Dendritic cell treated with granulocyte-macrophage colony-stimulating factor and Interleukin-4, amounts not matched to agents 40 ng/mL and 50 ng/mL, for 4 days (primary cell): ENCODE results near the gene MOGAT2.

ENCODE experiments used
- H3K27ac Mint-ChIP-seq: one replicate; pipeline ENCODE4 v1.8.0; 2022; ENCODE audit warnings: mild to moderate bottlenecking, mixed read lengths
- H3K27me3 Mint-ChIP-seq: one replicate; pipeline ENCODE4 v1.8.0; 2022; ENCODE audit warnings: mild to moderate bottlenecking, mixed read lengths
- H3K36me3 Mint-ChIP-seq: one replicate; pipeline ENCODE4 v1.8.0; 2022; ENCODE audit warnings: low read depth, mixed read lengths
- H3K4me1 Mint-ChIP-seq: one replicate; pipeline ENCODE4 v1.8.0; 2022; ENCODE audit warnings: low read depth, mixed read lengths
- H3K4me3 Mint-ChIP-seq: one replicate; pipeline ENCODE4 v1.8.0; 2022; ENCODE audit warnings: mild to moderate bottlenecking, moderate library complexity, mixed read lengths
- H3K9me3 Mint-ChIP-seq: one replicate; pipeline ENCODE4 v1.8.0; 2022; ENCODE audit warnings: mixed read lengths
- intact Hi-C: fragments of 100-400 bp; cut with micrococcal nuclease; formaldehyde crosslinking; loops from one replicate; pipeline ENCODE4 v1.15.0; 2022

Gene MOGAT2

GRCh38 chr11:75771646-75772410 is 54.2 kb downstream of the MOGAT2 start:
- H3K9me3 Mint-ChIP-seq: no peaks in the 10 kb centered on the region
- intact Hi-C loops: no loop called here
- H3K36me3 Mint-ChIP-seq: no peaks in the 10 kb centered on the region
- H3K27ac Mint-ChIP-seq: peak overlapping the region; percentile 51
- no peak overlapping the region for H3K4me3 Mint-ChIP-seq
- H3K4me1 Mint-ChIP-seq: peaks cover 88% of the 10 kb centered on the region
- H3K27me3 Mint-ChIP-seq: peaks cover 28% of the 10 kb centered on the region

DNA sequence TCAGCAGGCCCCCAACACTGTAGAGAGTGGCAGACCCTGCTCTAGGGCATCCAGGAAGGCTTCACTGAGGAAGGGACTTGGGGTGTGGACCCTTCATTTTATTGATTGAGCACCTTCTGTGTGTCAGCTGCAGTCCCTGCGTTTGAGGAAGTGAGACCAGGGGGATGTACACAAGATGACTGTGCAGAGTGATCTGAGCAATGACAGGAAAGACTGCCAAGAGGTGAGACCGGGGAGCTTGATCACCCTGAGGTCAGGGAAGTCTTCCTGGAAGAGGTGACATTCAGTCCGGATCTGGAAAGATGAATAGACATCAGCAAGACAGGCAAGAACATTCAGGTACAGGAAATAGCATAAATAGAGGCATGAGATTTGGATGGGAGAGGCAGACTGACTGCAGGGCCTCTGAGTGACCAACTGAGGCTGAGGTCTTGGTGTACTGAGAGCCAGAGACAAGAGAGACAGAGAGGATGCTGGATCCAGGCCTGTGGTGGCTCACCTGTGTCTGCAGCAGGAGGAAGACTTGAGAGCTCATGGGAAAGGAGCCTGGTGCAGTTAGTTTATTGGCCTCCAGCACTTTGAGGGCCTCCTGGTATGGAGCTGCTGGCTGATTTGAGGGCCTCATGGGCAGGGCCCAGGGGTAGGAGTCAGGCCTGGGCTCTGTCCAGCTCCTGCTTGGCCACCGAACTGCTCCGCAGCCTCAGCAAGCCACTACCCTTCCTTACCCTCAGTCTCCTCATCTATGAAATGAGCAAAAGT is 56.1 kb downstream of the MOGAT2 start:
- peak overlapping the region; percentile 51 for H3K27ac Mint-ChIP-seq

DNA sequence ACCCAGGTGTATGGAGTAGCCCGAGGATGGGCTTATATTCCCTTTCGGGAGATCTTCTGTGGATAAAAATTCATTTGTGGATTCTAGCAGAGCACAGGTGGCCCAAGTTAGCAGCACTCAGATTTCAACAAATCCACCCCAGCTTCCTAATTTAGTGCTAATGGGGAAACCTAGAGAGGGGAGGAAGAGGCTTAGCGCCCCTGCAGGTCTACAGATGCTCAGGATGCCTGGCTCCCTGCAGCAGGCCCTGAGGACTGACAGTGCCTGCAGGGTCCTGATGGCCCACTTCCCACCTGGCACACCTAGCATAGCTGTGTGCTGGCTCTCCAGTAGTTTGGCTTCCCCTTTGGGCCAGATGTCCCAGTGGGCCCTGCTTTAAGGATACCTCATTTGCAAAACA is 57.4 kb downstream of the MOGAT2 start:
- no peaks in the 10 kb centered on the region for H3K9me3 Mint-ChIP-seq
- H3K4me1 Mint-ChIP-seq: peaks cover 91% of the 10 kb centered on the region

More for the DNA sequence above, 56.1 kb downstream of the MOGAT2 start:
- no peaks in the 10 kb centered on the region for H3K9me3 Mint-ChIP-seq
- intact Hi-C loops: no loop called here
- H3K4me3 Mint-ChIP-seq: no peak overlapping the region
- peaks cover 91% of the 10 kb centered on the region for H3K4me1 Mint-ChIP-seq
- H3K36me3 Mint-ChIP-seq: no peaks in the 10 kb centered on the region
- peaks cover 15% of the 10 kb centered on the region for H3K27me3 Mint-ChIP-seq

DNA sequence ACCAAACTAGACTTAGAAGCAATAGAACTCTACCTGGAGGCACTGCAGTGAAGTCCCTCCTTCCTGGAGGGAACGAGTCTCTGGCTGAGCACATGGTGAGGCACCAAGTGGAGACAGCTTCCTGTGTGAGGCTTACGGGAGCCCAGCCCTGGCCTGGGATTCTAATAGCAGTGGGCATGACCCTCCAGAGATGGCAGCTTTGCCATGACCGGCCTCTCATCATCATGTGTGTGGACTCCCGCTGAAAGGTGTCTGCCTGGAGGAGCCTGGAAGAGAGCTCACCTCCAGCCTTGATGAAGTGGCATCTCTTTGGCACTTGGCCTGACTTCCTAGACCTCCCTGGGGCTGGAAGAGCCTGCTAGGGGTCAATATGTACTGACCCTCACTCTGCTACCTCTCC is 58.9 kb downstream of the MOGAT2 start:
- Mint-ChIP-seq H3K9me3 (no peaks in the 10 kb centered on the region), H3K27me3 (peaks cover 18% of the 10 kb centered on the region), H3K27ac (peak overlapping the region; percentile 65), H3K4me3 (no peak overlapping the region), H3K36me3 (no peaks in the 10 kb centered on the region), H3K4me1 (peaks cover 79% of the 10 kb centered on the region)
- intact Hi-C loops: no loop called here

More for the DNA sequence above, 57.4 kb downstream of the MOGAT2 start:
- H3K4me3 Mint-ChIP-seq: no peak overlapping the region
- no peaks in the 10 kb centered on the region for H3K36me3 Mint-ChIP-seq
- intact Hi-C loops: no loop called here
- H3K27me3 Mint-ChIP-seq: peaks cover 17% of the 10 kb centered on the region
- peak overlapping the region; percentile 65 for H3K27ac Mint-ChIP-seq

DNA sequence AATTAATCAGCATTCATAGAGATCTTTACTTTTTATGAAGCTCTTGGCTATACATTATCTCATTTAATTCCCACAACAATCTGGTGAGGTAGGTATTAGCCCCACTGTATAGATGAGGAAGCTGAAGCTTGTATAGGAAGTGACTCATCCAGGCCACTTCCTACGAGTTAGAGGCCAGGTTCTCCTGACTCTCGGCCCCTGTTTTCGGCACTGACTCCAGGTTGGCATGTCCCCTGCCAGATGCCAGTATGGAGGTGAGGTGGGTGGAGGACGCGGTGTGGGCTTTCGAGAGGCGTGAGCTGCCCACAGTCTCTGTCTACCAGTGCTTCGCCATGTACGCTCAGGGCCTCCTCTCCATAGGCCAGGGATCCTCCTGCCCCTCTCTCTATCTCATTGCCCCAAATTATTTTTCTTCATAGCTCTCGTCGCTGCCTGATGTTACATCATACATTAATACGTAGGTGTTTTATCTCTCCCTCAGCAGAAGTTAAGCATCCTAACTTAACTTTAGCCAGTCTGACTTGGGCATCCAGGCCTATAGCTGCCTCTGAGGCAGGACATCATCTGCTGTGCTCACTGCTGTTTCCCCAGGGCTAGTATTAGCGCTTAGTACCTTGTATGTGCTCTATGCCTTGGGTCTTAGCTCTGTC is 59.9 kb downstream of the MOGAT2 start:
- Mint-ChIP-seq H3K9me3 (no peaks in the 10 kb centered on the region), H3K4me3 (no peak overlapping the region), H3K27me3 (peaks cover 18% of the 10 kb centered on the region), H3K36me3 (no peaks in the 10 kb centered on the region), H3K27ac (peak overlapping the region; percentile 56), H3K4me1 (peaks cover 69% of the 10 kb centered on the region)
- intact Hi-C loops: no loop called here

DNA sequence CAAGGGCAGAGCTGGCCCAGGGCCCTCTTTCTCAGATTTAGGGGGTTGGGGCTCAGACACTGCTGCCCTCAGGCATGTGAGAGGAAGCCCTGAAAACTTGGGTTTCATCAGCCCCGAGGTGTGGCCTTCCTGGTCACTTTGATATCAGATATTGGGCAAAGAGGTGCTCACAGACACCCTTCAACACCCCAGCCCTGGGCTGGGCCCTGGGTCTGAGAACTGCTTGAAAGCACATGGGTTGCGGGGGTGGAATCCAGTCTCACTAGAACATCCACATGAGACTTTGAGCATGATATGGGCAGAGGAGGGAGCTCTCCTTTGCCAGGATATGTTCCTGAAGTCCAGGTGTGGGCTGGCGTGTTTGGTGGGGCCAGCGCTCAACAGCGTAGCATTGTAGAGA is 61.3 kb downstream of the MOGAT2 start:
- Mint-ChIP-seq H3K4me3 (no peak overlapping the region), H3K36me3 (no peaks in the 10 kb centered on the region), H3K27me3 (peaks cover 18% of the 10 kb centered on the region), H3K9me3 (no peaks in the 10 kb centered on the region), H3K27ac (no peak overlapping the region), H3K4me1 (peaks cover 55% of the 10 kb centered on the region)
- intact Hi-C loops: no loop called here

DNA sequence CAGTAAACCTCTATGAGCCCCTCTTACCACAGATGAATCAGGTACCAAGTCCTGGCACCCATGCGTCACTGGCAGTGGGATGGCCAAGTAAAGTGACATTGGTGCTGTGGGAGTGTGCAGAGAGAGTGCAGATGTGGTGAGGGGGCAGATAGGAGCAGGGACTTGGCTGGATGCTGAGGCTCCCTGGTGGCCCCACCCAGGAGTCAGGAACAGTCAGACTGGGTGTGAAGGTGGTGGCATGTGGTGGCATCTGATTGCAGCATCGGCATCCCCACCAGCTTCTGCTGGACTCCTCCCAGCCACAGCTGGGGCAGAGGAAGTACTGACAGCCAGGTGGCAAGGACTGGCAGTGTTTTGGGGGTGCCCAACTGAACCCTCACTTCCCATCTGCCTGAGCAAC is 62.3 kb downstream of the MOGAT2 start:
- H3K9me3 Mint-ChIP-seq: no peaks in the 10 kb centered on the region
- no peak overlapping the region for H3K27ac Mint-ChIP-seq
- H3K36me3 Mint-ChIP-seq: no peaks in the 10 kb centered on the region
- peaks cover 18% of the 10 kb centered on the region for H3K27me3 Mint-ChIP-seq
- H3K4me1 Mint-ChIP-seq: peaks cover 54% of the 10 kb centered on the region
- intact Hi-C loops: no loop called here
- no peak overlapping the region for H3K4me3 Mint-ChIP-seq

- no peaks in the 10 kb centered on the region for H3K36me3 Mint-ChIP-seq
- intact Hi-C loops: no loop called here
These were observed 63.2 kb downstream of the MOGAT2 start for GRCh38 chr11:75780888-75781287.

GRCh38 chr11:75781296-75781695 is 63.7 kb downstream of the MOGAT2 start:
- H3K27me3 Mint-ChIP-seq: peaks cover 12% of the 10 kb centered on the region
- H3K36me3 Mint-ChIP-seq: no peaks in the 10 kb centered on the region
- H3K9me3 Mint-ChIP-seq: no peaks in the 10 kb centered on the region
- H3K4me3 Mint-ChIP-seq: no peak overlapping the region
- no peak overlapping the region for H3K27ac Mint-ChIP-seq
- peaks cover 43% of the 10 kb centered on the region for H3K4me1 Mint-ChIP-seq
- intact Hi-C loops: no loop called here

More at GRCh38 chr11:75780888-75781287, 63.2 kb downstream of the MOGAT2 start:
- no peak overlapping the region for H3K4me3 Mint-ChIP-seq
- no peaks in the 10 kb centered on the region for H3K9me3 Mint-ChIP-seq
- peaks cover 17% of the 10 kb centered on the region for H3K27me3 Mint-ChIP-seq
- peaks cover 47% of the 10 kb centered on the region for H3K4me1 Mint-ChIP-seq
- H3K27ac Mint-ChIP-seq: no peak overlapping the region

GRCh38 chr11:75781831-75782230 is 64.2 kb downstream of the MOGAT2 start:
- no peaks in the 10 kb centered on the region for H3K9me3 Mint-ChIP-seq
- H3K4me3 Mint-ChIP-seq: no peak overlapping the region
- H3K27me3 Mint-ChIP-seq: peaks cover 9% of the 10 kb centered on the region
- H3K36me3 Mint-ChIP-seq: no peaks in the 10 kb centered on the region
- intact Hi-C loops: no loop called here
- H3K4me1 Mint-ChIP-seq: peaks cover 38% of the 10 kb centered on the region
- no peak overlapping the region for H3K27ac Mint-ChIP-seq
